ENCODE measurements around the gene SDK1.

SDK1 gene

GRCh38 chr7:3923307-3923918 is 622.4 kb downstream of the SDK1 start:
- H3K4me3 ChIP-seq (ENCODE audit: low read depth, low read length) = no peak overlapping the region
- no peak for TF ChIP-seq ZNF248 (tag by site-specific recombination; IDR thresholded peaks at IDR 0.05)
- no peak for TF ChIP-seq MZF1 (tag by site-specific recombination; IDR thresholded peaks at IDR 0.05; ENCODE audit: borderline replicate concordance)
- TF ChIP-seq ZNF776 (tag by site-specific recombination; IDR thresholded peaks at IDR 0.05; ENCODE audit: borderline replicate concordance) = no peak
- TF ChIP-seq ZNF16 (tag by site-specific recombination; IDR thresholded peaks at IDR 0.05; ENCODE audit: low read depth) = no peak
- TF ChIP-seq HOXD13 (CRISPR knock-in tag; IDR thresholded peaks at IDR 0.05; ENCODE audit: borderline replicate concordance) = no peak
- no peak for TF ChIP-seq HOXA7 (CRISPR knock-in tag; IDR thresholded peaks at IDR 0.05; ENCODE audit: borderline replicate concordance)
- TF ChIP-seq ZBTB6 (tag by site-specific recombination; IDR thresholded peaks at IDR 0.05) = no peak
- no peak for TF ChIP-seq ZNF704 (tag by site-specific recombination; IDR thresholded peaks at IDR 0.05)
- TF ChIP-seq ZNF133 (tag by site-specific recombination; IDR thresholded peaks at IDR 0.05) = no peak
- no peak for TF ChIP-seq ZNF266 (tag by site-specific recombination; IDR thresholded peaks at IDR 0.05; ENCODE audit: low read depth)
- TF ChIP-seq ZNF521 (tag by site-specific recombination; IDR thresholded peaks at IDR 0.05) = no peak
- TF ChIP-seq ZNF426 (tag by site-specific recombination; IDR thresholded peaks at IDR 0.05) = no peak
- TF ChIP-seq ZNF449 (tag by site-specific recombination; IDR thresholded peaks at IDR 0.05) = no peak
- TF ChIP-seq SP7 (tag by site-specific recombination; IDR thresholded peaks at IDR 0.05) = no peak
- no peak for TF ChIP-seq ZNF639 (tag by site-specific recombination; IDR thresholded peaks at IDR 0.05)
- no peak for TF ChIP-seq TCF7L2 (IDR thresholded peaks at IDR 0.05; ENCODE audit: borderline replicate concordance, low read depth, low read length)
- no peak for TF ChIP-seq ZNF837 (tag by site-specific recombination; IDR thresholded peaks at IDR 0.05)
- ChIA-PET POLR2A (no interaction called here), CTCF (interaction anchor here (0.6 to 0.7 kb wide), 2 partner anchors 441 to 621 kb away, joined by 3 read pairs; no protein-coding TSS in a partner anchor)
- no peaks in the 10 kb centered on the region for H3K9me3 ChIP-seq (ENCODE audit: control insufficient read depth, insufficient read depth, low read depth, low read length)
- H3K27ac ChIP-seq (ENCODE audit: extremely low read depth, low read depth, low read length) = no peak overlapping the region
- no peaks in the 10 kb centered on the region for H3K36me3 ChIP-seq (ENCODE audit: control insufficient read depth in 2 of 2, insufficient read depth in 1 of 2, low read length in 2 of 2)
- H3K4me1 ChIP-seq (ENCODE audit: control insufficient read depth, insufficient read depth, low read length) = no peaks in the 10 kb centered on the region; the same call in 1 of the 2 replicates

GRCh38 chr7:3924277-3924676 is 623.2 kb downstream of the SDK1 start:
- no peak overlapping the region for H3K27ac ChIP-seq (ENCODE audit: extremely low read depth, low read depth, low read length)
- ChIA-PET CTCF (interaction anchor here (0.7 kb wide), 1 partner anchor 555 kb away, joined by 3 read pairs; no protein-coding TSS in a partner anchor), POLR2A (no interaction called here)
- no peaks in the 10 kb centered on the region; the same call in 1 of the 2 replicates for H3K4me1 ChIP-seq (ENCODE audit: control insufficient read depth, insufficient read depth, low read length)
- H3K9me3 ChIP-seq (ENCODE audit: control insufficient read depth, insufficient read depth, low read depth, low read length) = no peaks in the 10 kb centered on the region
- no peaks in the 10 kb centered on the region for H3K36me3 ChIP-seq (ENCODE audit: control insufficient read depth in 2 of 2, insufficient read depth in 1 of 2, low read length in 2 of 2)
- H3K4me3 ChIP-seq (ENCODE audit: low read depth, low read length) = no peak overlapping the region
- TF ChIP-seq ZNF335 (tag by site-specific recombination; conservative IDR thresholded peaks at IDR 0.05) = no peak
- TF ChIP-seq ZSCAN4 (tag by site-specific recombination; IDR thresholded peaks at IDR 0.05) = no peak
- no peak for TF ChIP-seq ZNF280C (tag by site-specific recombination; IDR thresholded peaks at IDR 0.05)
- no peak for TF ChIP-seq PBX3 (CRISPR knock-in tag; IDR thresholded peaks at IDR 0.05)
- no peak for TF ChIP-seq HIC1 (tag by site-specific recombination; IDR thresholded peaks at IDR 0.05)
- no peak for TF ChIP-seq ZFHX2 (tag by site-specific recombination; conservative IDR thresholded peaks at IDR 0.05)

Measured in HEK293 (cell line).